ENCODE measurements around the gene USP12.

USP12 gene

GRCh38 chr13:27028683-27029480 is 142.7 kb downstream of the USP12 start:
- Histone ChIP-seq H3K4me3 (ENCODE audit: control insufficient read depth in 1 of 7, extremely low read depth in 1 of 7, insufficient read depth in 4 of 7, low read depth in 2 of 7, low read length in 6 of 7) (no peak overlapping the region), H3K4me1 (ENCODE audit: control extremely low read depth in 1 of 4, control insufficient read depth in 4 of 4, insufficient read depth in 4 of 4, low read length in 3 of 4) (no peaks in the 10 kb centered on the region), H3K9me3 (ENCODE audit: control extremely low read depth in 1 of 5, control insufficient read depth in 4 of 5, insufficient read depth in 2 of 5, low read depth in 1 of 5, low read length in 4 of 5) (no peaks in the 10 kb centered on the region), H3K27ac (ENCODE audit: insufficient read depth in 1 of 2, low read depth in 1 of 2, low read length in 2 of 2, poor library complexity in 1 of 2, severe bottlenecking in 2 of 2) (no peak overlapping the region), H3K36me3 (ENCODE audit: control insufficient read depth in 4 of 4, insufficient read depth in 4 of 4, low read length in 3 of 4) (no peaks in the 10 kb centered on the region), H3K27me3 (replicated peaks in 2 of 5; ENCODE audit: control insufficient read depth in 4 of 5, insufficient read depth in 5 of 5, low read length in 4 of 5) (peaks cover 0 to 2% (median 0%) of the 10 kb centered on the region in 5 experiments)
- DNase-seq = no peak
- 91% methylated on average over 3 of the region's 8 CpGs for WGBS (ENCODE audit: insufficient coverage)
- ChIA-PET POLR2A (no interaction called here), CTCF (no interaction called here)

- CTCF ChIA-PET = interaction anchor here (0.5 kb wide), 1 partner anchor 12 kb away, joined by 3 read pairs; no protein-coding TSS in a partner anchor
- H3K4me1 ChIP-seq (ENCODE audit: control extremely low read depth in 1 of 4, control insufficient read depth in 4 of 4, insufficient read depth in 4 of 4, low read length in 3 of 4) = no peaks in the 10 kb centered on the region
- peaks cover 0 to 2% (median 0%) of the 10 kb centered on the region in 5 experiments for H3K27me3 ChIP-seq (replicated peaks in 2 of 5; ENCODE audit: control insufficient read depth in 4 of 5, insufficient read depth in 5 of 5, low read length in 4 of 5)
- no peak overlapping the region for H3K27ac ChIP-seq (ENCODE audit: insufficient read depth in 1 of 2, low read depth in 1 of 2, low read length in 2 of 2, poor library complexity in 1 of 2, severe bottlenecking in 2 of 2)
- 83% methylated on average over 3 of the region's 3 CpGs for WGBS (ENCODE audit: insufficient coverage)
- no peaks in the 10 kb centered on the region for H3K9me3 ChIP-seq (ENCODE audit: control extremely low read depth in 1 of 5, control insufficient read depth in 4 of 5, insufficient read depth in 2 of 5, low read depth in 1 of 5, low read length in 4 of 5)
- POLR2A ChIA-PET = interaction anchor here (0.9 kb wide), 1 partner anchor 21 kb away, joined by 3 read pairs; no protein-coding TSS in a partner anchor
- no peak for DNase-seq
- H3K36me3 ChIP-seq (ENCODE audit: control insufficient read depth in 4 of 4, insufficient read depth in 4 of 4, low read length in 3 of 4) = no peaks in the 10 kb centered on the region
- H3K4me3 ChIP-seq (ENCODE audit: control insufficient read depth in 1 of 7, extremely low read depth in 1 of 7, insufficient read depth in 4 of 7, low read depth in 2 of 7, low read length in 6 of 7) = no peak overlapping the region
These were observed 144.4 kb downstream of the USP12 start for GRCh38 chr13:27027086-27027667.

GRCh38 chr13:27026396-27026795 is 145.2 kb downstream of the USP12 start:
- CTCF ChIA-PET = interaction anchor here (0.6 kb wide), 1 partner anchor 801 kb away, joined by 3 read pairs; no protein-coding TSS in a partner anchor

GRCh38 chr13:27024776-27025492 is 146.7 kb downstream of the USP12 start:
- 66% methylated on average over 12 of the region's 13 CpGs for WGBS (ENCODE audit: insufficient coverage)
- no peak overlapping the region for H3K27ac ChIP-seq (ENCODE audit: insufficient read depth in 1 of 2, low read depth in 1 of 2, low read length in 2 of 2, poor library complexity in 1 of 2, severe bottlenecking in 2 of 2)
- no peak overlapping the region for H3K4me3 ChIP-seq (ENCODE audit: control insufficient read depth in 1 of 7, extremely low read depth in 1 of 7, insufficient read depth in 4 of 7, low read depth in 2 of 7, low read length in 6 of 7)
- ChIA-PET POLR2A (no interaction called here), CTCF (no interaction called here)
- H3K4me1 ChIP-seq (ENCODE audit: control extremely low read depth in 1 of 4, control insufficient read depth in 4 of 4, insufficient read depth in 4 of 4, low read length in 3 of 4) = no peaks in the 10 kb centered on the region
- H3K27me3 ChIP-seq (replicated peaks in 2 of 5; ENCODE audit: control insufficient read depth in 4 of 5, insufficient read depth in 5 of 5, low read length in 4 of 5) = no peaks in the 10 kb centered on the region
- DNase-seq = peak in 2 of 3 donors; percentile 12 to 58
- H3K36me3 ChIP-seq (ENCODE audit: control insufficient read depth in 4 of 4, insufficient read depth in 4 of 4, low read length in 3 of 4) = no peaks in the 10 kb centered on the region
- no peaks in the 10 kb centered on the region for H3K9me3 ChIP-seq (ENCODE audit: control extremely low read depth in 1 of 5, control insufficient read depth in 4 of 5, insufficient read depth in 2 of 5, low read depth in 1 of 5, low read length in 4 of 5)

More at GRCh38 chr13:27026396-27026795, 145.2 kb downstream of the USP12 start:
- Histone ChIP-seq H3K4me3 (ENCODE audit: control insufficient read depth in 1 of 7, extremely low read depth in 1 of 7, insufficient read depth in 4 of 7, low read depth in 2 of 7, low read length in 6 of 7) (no peak overlapping the region), H3K36me3 (ENCODE audit: control insufficient read depth in 4 of 4, insufficient read depth in 4 of 4, low read length in 3 of 4) (no peaks in the 10 kb centered on the region), H3K27me3 (replicated peaks in 2 of 5; ENCODE audit: control insufficient read depth in 4 of 5, insufficient read depth in 5 of 5, low read length in 4 of 5) (peaks cover 0 to under 1% (median 0%) of the 10 kb centered on the region in 5 experiments), H3K27ac (ENCODE audit: insufficient read depth in 1 of 2, low read depth in 1 of 2, low read length in 2 of 2, poor library complexity in 1 of 2, severe bottlenecking in 2 of 2) (no peak overlapping the region), H3K9me3 (ENCODE audit: control extremely low read depth in 1 of 5, control insufficient read depth in 4 of 5, insufficient read depth in 2 of 5, low read depth in 1 of 5, low read length in 4 of 5) (no peaks in the 10 kb centered on the region), H3K4me1 (ENCODE audit: control extremely low read depth in 1 of 4, control insufficient read depth in 4 of 4, insufficient read depth in 4 of 4, low read length in 3 of 4) (no peaks in the 10 kb centered on the region)
- POLR2A ChIA-PET = interaction anchor here (0.9 kb wide), 1 partner anchor 20 kb away, joined by 3 read pairs; no protein-coding TSS in a partner anchor
- WGBS (ENCODE audit: insufficient coverage) = 63% methylated on average over 6 of the region's 6 CpGs
- DNase-seq = peak in 1 of 3 donors; percentile 47

DNA sequence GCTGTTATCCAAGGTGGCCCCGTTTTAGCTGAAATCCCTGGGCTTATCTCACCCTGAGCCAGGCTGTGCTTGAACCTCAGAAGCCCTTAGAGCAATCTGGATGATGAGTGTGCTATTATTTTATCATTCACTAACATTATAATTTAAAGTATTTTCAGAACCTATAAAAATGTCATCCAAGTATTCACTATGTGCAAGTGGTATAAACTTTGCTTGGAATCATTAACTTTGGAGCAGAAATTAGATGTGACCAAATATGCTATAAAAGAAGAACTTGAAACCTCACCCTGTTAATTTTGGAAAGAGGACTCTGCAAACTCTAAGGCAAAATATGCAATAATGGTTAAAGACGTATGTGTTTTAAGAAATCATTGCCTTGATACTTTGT is 147.5 kb downstream of the USP12 start:
- H3K27me3 ChIP-seq (replicated peaks in 2 of 5; ENCODE audit: control insufficient read depth in 4 of 5, insufficient read depth in 5 of 5, low read length in 4 of 5) = no peaks in the 10 kb centered on the region
- ChIA-PET POLR2A (no interaction called here), CTCF (no interaction called here)
- no peak for DNase-seq
- H3K4me1 ChIP-seq (ENCODE audit: control extremely low read depth in 1 of 4, control insufficient read depth in 4 of 4, insufficient read depth in 4 of 4, low read length in 3 of 4) = no peaks in the 10 kb centered on the region
- H3K36me3 ChIP-seq (ENCODE audit: control insufficient read depth in 4 of 4, insufficient read depth in 4 of 4, low read length in 3 of 4) = no peaks in the 10 kb centered on the region
- H3K9me3 ChIP-seq (ENCODE audit: control extremely low read depth in 1 of 5, control insufficient read depth in 4 of 5, insufficient read depth in 2 of 5, low read depth in 1 of 5, low read length in 4 of 5) = no peaks in the 10 kb centered on the region
- WGBS (ENCODE audit: insufficient coverage) = no CpG with 5 or more reads among the region's 2 CpGs
- no peak overlapping the region for H3K4me3 ChIP-seq (ENCODE audit: control insufficient read depth in 1 of 7, extremely low read depth in 1 of 7, insufficient read depth in 4 of 7, low read depth in 2 of 7, low read length in 6 of 7)
- no peak overlapping the region for H3K27ac ChIP-seq (ENCODE audit: insufficient read depth in 1 of 2, low read depth in 1 of 2, low read length in 2 of 2, poor library complexity in 1 of 2, severe bottlenecking in 2 of 2)

- Histone ChIP-seq H3K9me3 (ENCODE audit: control extremely low read depth in 1 of 5, control insufficient read depth in 4 of 5, insufficient read depth in 2 of 5, low read depth in 1 of 5, low read length in 4 of 5) (no peaks in the 10 kb centered on the region), H3K27ac (ENCODE audit: insufficient read depth in 1 of 2, low read depth in 1 of 2, low read length in 2 of 2, poor library complexity in 1 of 2, severe bottlenecking in 2 of 2) (no peak overlapping the region), H3K4me1 (ENCODE audit: control extremely low read depth in 1 of 4, control insufficient read depth in 4 of 4, insufficient read depth in 4 of 4, low read length in 3 of 4) (no peaks in the 10 kb centered on the region), H3K4me3 (ENCODE audit: control insufficient read depth in 1 of 7, extremely low read depth in 1 of 7, insufficient read depth in 4 of 7, low read depth in 2 of 7, low read length in 6 of 7) (no peak overlapping the region), H3K36me3 (ENCODE audit: control insufficient read depth in 4 of 4, insufficient read depth in 4 of 4, low read length in 3 of 4) (no peaks in the 10 kb centered on the region), H3K27me3 (replicated peaks in 2 of 5; ENCODE audit: control insufficient read depth in 4 of 5, insufficient read depth in 5 of 5, low read length in 4 of 5) (no peaks in the 10 kb centered on the region)
- 99% methylated on average over 5 of the region's 8 CpGs for WGBS (ENCODE audit: insufficient coverage)
- ChIA-PET POLR2A (no interaction called here), CTCF (interaction anchor here (0.6 kb wide), 1 partner anchor 814 kb away, joined by 3 read pairs; no protein-coding TSS in a partner anchor)
- DNase-seq = no peak
These were observed 148.1 kb downstream of the USP12 start for GRCh38 chr13:27023385-27024073.

Data from common myeloid progenitor, CD34-positive (primary cell).